ENCODE measurements around the gene GRAMD1C. TPM values are rescaled to one million over a fixed set of nuclear protein-coding genes. Genes with fewer than 3 reads are reported as not detected.
"Not testable (repeated sequence)": the region's sequence is repeated elsewhere in the genome, so short reads cannot be mapped to it uniquely, and the experiment has no call there.

Gene GRAMD1C
- 2.4 TPM for total RNA-seq

GRCh38 chr3:113838631-113839209 is at the start of gene GRAMD1C:
Gene GRAMD1C (plus strand): TSS chr3:113838788. CDS start chr3:113838910, 122 bp downstream.
- peak; percentile 78 to 93 (median 89) for DNase-seq (ENCODE audit: low read depth in 2 of 3, low spot score in 2 of 3)

- DNase-seq (ENCODE audit: low read depth in 2 of 3, low spot score in 2 of 3), result no peak
Measured at GRCh38 chr3:113791381-113791780, 47.2 kb upstream of the GRAMD1C start.

GRCh38 chr3:113794526-113794925 is 44.1 kb upstream of the GRAMD1C start:
- peak in 1 of 3 donors; percentile 36 for DNase-seq (ENCODE audit: low read depth in 2 of 3, low spot score in 2 of 3)

GRCh38 chr3:113795693-113796092 is 42.9 kb upstream of the GRAMD1C start:
- DNase-seq (ENCODE audit: low read depth in 2 of 3, low spot score in 2 of 3), result no peak

GRCh38 chr3:113802795-113803455 is 35.7 kb upstream of the GRAMD1C start:
- no peak for DNase-seq (ENCODE audit: low read depth in 2 of 3, low spot score in 2 of 3)

GRCh38 chr3:113804661-113805060 is 33.9 kb upstream of the GRAMD1C start:
- no peak for DNase-seq (ENCODE audit: low read depth in 2 of 3, low spot score in 2 of 3)

GRCh38 chr3:113805249-113805648 is 33.3 kb upstream of the GRAMD1C start:
- DNase-seq (ENCODE audit: low read depth in 2 of 3, low spot score in 2 of 3), result no peak

GRCh38 chr3:113812854-113813253 is 25.7 kb upstream of the GRAMD1C start:
- no peak for DNase-seq (ENCODE audit: low read depth in 2 of 3, low spot score in 2 of 3)

GRCh38 chr3:113819866-113820265 is 18.7 kb upstream of the GRAMD1C start:
- DNase-seq (ENCODE audit: low read depth in 2 of 3, low spot score in 2 of 3), result no peak

- DNase-seq (ENCODE audit: low read depth in 2 of 3, low spot score in 2 of 3), result no peak
Measured at GRCh38 chr3:113825090-113825489, 13.5 kb upstream of the GRAMD1C start.

GRCh38 chr3:113828600-113828999 is 10.0 kb upstream of the GRAMD1C start:
- DNase-seq (ENCODE audit: low read depth in 2 of 3, low spot score in 2 of 3), result no peak

- no peak for DNase-seq (ENCODE audit: low read depth in 2 of 3, low spot score in 2 of 3)
Measured at GRCh38 chr3:113829576-113830354, 8.8 kb upstream of the GRAMD1C start.

GRCh38 chr3:113831103-113831355 is 7.6 kb upstream of the GRAMD1C start:
- no peak for DNase-seq (ENCODE audit: low read depth in 2 of 3, low spot score in 2 of 3)

GRCh38 chr3:113832477-113833164 is 6.0 kb upstream of the GRAMD1C start:
- no peak for DNase-seq (ENCODE audit: low read depth in 2 of 3, low spot score in 2 of 3)

GRCh38 chr3:113834983-113835382 is 3.6 kb upstream of the GRAMD1C start:
- no peak for DNase-seq (ENCODE audit: low read depth in 2 of 3, low spot score in 2 of 3)

GRCh38 chr3:113839551-113839950 is 963 bp downstream of the GRAMD1C start:
- no peak for DNase-seq (ENCODE audit: low read depth in 2 of 3, low spot score in 2 of 3)

GRCh38 chr3:113844622-113845222 is 6.1 kb downstream of the GRAMD1C start:
- DNase-seq (ENCODE audit: low read depth in 2 of 3, low spot score in 2 of 3), result peak in 2 of 3 donors; percentile 28 to 81

GRCh38 chr3:113847247-113847646 is 8.7 kb downstream of the GRAMD1C start:
- DNase-seq (ENCODE audit: low read depth in 2 of 3, low spot score in 2 of 3), result no peak

- no peak for DNase-seq (ENCODE audit: low read depth in 2 of 3, low spot score in 2 of 3)
Measured at GRCh38 chr3:113847664-113848461, 9.3 kb downstream of the GRAMD1C start.

GRCh38 chr3:113849071-113849470 is 10.5 kb downstream of the GRAMD1C start:
- DNase-seq (ENCODE audit: low read depth in 2 of 3, low spot score in 2 of 3), result not testable (repeated sequence)
